IPS-18c (cell line): Measurements from ENCODE around the gene CSHL1.

Experiments used
- H3K4me3 ChIP-seq: 2 replicates; pipeline ENCODE4 v1.7.0; 2013; ENCODE audit warnings: low read depth, mild to moderate bottlenecking, low read length, moderate library complexity; ENCODE audit not compliant: insufficient read depth
- H3K9me3 ChIP-seq: one replicate; pipeline ENCODE4 v1.6.1; 2013; ENCODE audit warnings: mild to moderate bottlenecking, low read length, moderate library complexity; ENCODE audit not compliant: control insufficient read depth, insufficient read depth

The CSHL1 gene

DNA sequence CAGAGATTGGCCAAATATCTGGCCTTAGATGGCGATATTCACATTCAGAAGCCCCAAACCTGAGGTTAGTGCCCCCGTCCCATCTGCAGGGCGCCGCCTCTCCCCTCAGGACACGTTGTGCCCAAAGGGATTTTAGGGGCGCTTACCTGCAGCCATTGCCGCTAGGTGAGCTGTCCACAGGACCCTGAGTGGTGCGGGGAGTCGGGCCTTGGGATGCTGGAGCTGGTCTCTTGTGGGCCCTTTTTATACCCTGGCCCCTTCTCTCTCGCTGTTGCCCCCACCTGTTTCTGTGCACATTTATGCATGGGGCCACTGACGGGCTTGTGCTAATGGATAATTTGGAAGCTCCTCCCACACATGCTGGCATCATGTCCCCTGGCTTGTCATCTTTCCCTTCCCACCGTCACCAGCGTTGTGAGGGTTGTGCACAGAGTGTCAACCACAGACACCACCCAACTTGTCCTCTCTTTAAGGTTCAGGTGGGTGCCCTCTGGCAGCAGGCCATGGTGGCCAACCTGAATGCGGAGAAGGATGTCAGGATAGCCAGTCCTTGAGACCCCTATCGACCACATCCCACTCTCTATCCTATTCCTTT, at the start of gene CSHL1:
CSHL1 (minus strand) TSS at position 218 of the 595 bp plus-strand sequence; CDS start at position 156, 62 bp downstream.
- H3K4me3 ChIP-seq, result no peak within 1 kb of the TSS

DNA sequence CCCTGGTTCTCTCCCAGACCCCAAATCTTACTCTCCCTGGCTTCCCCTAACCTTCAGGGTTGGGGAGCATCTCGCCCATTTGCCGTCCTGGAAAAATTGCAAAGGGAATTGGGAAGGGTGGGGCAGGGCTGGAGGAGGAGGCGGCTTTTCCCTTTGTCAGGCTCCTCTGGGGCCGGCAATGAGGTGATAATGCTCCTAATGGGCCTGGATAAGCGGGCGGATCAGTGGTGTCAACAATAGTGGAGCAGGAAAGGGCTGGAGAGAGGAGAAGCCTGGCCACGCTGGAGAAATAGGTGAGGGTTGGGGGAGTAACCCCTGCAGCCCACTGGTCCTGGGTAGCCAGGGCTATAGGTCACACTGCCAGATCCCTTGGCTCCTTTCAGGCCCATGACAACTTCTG, 49.4 kb upstream of the CSHL1 start:
- peak overlapping the region; percentile 52; the same call in 1 of the 2 replicates for H3K4me3 ChIP-seq
- peaks cover 2% of the 10 kb centered on the region for H3K9me3 ChIP-seq

More for the DNA sequence above, at the start of gene CSHL1:
- no peaks in the 10 kb centered on the region for H3K9me3 ChIP-seq

DNA sequence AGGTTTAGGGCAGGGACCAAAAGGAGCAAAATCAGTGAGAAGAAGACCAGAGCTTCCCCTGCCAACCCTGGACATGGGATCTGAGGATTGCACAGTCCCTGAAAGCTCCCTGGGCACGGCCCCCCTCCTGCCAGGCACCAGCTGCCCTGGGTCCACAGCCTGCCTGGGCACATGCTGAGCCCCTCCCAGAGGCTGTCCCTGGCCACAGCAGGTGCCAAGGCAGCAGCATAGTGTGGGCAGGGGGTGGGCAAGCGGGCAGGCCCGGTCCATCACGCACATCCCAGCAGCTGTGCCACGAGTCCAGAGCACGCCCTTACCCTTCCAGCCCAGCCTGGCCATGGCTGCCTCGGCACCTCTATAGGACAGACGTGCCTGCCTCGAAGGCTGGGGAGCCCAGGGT, 48.9 kb upstream of the CSHL1 start:
- H3K4me3 ChIP-seq, result peak overlapping the region; percentile 12
- peaks cover 2% of the 10 kb centered on the region for H3K9me3 ChIP-seq

DNA sequence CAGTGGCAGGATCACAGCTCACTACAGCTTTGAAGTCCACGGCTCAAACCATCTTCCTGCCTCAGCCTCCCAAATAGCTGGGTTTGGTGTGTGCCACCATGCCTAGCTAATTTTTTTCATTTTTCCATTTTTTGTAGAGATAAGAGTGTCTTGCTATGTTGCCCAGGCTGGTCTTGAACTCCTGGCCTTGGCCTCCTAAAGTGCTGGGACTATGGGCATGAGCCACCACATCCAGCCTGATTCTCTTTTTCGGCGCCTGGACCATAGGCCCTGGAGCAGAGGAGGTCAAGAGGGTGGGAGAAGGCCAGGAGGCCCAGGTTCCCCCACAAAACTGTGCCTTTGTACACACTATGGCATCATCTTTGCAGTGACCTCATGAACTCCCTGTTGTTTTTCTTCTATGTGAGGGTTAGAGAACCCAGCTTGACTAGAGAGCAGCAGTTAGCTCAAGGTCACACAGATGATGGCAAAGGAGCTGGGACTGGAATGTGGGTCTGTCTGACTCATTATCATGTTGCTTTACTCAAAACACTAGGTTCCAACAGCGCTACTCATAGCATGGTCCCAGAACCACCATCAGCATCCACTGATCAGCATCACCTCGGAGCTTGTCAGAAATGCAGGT, 45.4 kb upstream of the CSHL1 start:
- H3K4me3 ChIP-seq, result no peak overlapping the region

DNA sequence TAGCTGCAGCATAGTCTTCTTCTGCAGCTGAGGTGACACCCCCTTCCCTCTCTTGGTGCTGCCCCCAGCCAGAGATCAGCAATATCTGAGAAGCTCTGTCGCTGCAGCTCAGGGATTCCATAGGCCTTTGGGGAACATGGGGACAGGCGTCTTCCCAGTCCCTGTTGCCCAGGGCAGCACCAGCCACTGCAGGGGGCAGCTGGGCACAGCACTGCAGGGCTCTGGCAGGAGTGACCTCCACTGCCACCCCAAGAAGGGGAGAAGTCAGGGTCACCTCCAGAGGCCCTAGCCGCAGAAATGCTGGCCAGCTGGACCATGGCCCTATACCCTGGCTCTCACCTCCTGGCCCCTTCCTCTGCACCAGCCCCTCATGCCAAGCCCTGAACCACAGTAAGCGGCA, 44.7 kb upstream of the CSHL1 start:
- H3K9me3 ChIP-seq, result peaks cover 2% of the 10 kb centered on the region
- H3K4me3 ChIP-seq, result no peak overlapping the region

More for the DNA sequence above, 45.4 kb upstream of the CSHL1 start:
- H3K9me3 ChIP-seq, result peaks cover 2% of the 10 kb centered on the region

DNA sequence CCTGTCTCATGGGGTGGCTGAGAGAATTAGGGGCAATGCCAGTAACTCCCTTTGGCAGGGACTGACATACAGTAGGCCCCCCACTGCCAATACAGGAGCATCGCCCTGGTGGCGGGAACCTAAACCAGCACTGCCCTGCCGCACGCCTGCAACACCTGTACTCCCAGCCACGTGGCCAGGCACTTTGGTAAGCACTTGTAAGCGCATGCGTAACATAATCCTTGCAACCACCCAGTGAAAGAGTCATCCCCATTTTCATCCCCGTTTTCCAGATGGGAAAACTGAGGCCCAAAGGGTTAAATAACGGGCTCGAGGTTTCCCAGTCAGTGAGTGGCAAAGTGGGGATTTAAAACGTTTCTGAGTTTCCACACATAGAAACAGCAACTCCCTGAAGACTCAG, 44.2 kb upstream of the CSHL1 start:
- Histone ChIP-seq H3K4me3 (no peak overlapping the region), H3K9me3 (peaks cover under 1% of the 10 kb centered on the region)

DNA sequence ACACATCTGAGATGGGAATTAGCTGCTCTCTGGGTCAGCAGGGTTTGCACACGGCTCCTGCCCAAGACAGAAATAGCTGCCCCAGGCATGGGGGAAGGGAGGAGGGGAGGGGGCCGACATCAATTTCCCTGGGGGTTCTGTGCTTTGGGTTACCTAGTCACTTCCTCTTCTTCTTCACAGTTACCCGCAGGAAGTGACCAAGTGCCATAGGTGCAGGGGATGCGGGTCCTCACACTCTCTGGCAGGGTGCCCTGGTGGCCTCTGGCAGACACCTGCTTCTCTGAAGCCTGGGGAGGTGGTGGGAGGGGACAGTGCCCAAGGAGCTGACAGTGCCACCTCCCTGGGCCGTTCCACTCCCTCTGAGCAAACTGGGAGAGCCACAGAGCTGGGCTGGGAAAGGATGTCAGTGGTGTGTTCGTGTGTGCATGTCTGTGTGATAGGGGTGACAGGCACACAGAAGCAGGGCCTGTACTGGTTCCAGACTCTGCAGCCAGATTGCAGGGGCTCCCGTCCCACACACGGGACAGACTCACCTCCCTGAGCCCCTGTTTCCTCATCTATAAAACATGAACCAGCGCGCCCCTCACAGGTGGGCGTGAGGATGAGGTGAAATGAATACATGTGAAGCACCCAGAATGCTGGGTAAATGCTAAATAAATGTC, 43.5 kb upstream of the CSHL1 start:
- Histone ChIP-seq H3K4me3 (no peak overlapping the region), H3K9me3 (no peaks in the 10 kb centered on the region)

DNA sequence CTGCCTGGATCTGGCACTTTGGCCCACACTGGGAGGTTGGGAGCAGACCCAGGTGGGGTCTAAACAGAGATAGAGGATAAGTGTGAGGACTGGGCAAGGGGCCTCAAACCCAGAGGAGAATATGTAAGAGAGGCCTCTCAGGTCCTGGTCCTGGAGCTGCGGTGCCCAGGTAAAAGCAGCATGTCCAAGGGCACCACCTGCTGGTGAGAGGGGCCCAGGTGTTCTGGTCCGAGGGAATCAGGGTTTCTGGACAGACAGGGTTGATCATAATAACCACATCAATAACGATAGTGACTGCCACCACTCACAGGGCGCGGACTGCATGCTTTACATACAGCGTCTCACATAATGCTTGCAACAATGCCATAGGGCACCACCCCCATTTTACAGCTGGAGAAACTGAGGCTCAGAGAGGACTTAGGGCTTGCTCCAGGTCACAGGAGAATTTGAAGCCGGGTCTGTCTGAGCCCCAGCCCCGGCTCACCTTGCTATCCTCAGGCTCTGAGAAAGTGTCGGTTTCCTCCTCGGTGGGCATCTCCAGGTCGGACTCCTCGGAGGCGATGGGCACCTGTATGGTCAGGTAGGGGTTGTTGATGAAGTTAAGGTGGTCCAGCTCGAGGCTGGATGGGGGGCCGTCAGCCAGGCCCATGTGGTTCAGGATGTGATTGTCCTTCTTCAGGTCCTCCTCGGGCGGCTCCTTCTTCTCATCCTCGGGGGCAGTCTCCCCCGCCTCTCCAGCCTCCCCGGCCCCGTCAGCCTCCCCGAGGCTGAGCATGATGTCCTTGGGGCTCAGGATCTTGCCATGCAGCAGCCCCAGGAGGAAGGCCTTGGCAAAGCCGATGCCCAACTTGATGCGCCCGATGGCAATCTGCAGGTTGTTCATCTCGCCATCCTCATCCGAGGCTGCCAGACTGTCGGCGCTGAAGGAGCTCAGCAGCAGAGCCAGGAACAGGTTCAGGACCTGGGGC, 40.2 kb upstream of the CSHL1 start:
- no peak overlapping the region for H3K4me3 ChIP-seq
- H3K9me3 ChIP-seq, result no peaks in the 10 kb centered on the region

DNA sequence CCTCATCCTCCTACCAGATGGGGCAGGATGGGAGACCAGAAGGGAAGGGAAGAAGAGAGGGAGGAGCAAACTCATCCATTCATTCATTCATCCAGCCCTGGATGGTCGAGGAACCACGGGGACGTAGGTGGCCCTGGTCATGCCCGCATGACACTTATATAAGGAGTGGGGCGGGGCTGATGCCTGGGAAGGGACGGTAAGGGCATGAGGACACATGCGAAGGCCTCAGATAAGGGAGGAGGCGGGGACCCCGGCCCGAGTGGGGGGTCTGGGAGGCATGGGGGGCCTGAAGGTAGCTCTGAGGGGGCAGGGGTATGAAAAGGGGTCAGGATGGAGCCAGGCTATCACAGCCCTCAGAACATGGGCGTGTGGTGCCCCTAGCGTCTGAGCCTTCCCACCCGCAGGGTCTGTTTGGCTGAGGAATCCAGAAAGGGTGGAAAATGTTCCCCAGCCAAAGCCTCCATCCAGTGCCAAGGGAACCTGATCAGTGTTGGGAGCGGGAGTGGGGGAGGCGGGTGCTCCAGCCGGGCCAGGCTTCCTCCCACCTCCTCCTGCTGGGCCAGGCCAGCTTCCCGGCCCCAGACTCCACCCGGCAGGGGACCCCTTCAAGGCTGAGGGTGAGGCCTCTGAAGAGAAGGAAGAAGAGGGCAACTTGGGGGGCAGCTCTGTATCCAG, 38.7 kb upstream of the CSHL1 start:
- no peaks in the 10 kb centered on the region for H3K9me3 ChIP-seq
- H3K4me3 ChIP-seq, result no peak overlapping the region

DNA sequence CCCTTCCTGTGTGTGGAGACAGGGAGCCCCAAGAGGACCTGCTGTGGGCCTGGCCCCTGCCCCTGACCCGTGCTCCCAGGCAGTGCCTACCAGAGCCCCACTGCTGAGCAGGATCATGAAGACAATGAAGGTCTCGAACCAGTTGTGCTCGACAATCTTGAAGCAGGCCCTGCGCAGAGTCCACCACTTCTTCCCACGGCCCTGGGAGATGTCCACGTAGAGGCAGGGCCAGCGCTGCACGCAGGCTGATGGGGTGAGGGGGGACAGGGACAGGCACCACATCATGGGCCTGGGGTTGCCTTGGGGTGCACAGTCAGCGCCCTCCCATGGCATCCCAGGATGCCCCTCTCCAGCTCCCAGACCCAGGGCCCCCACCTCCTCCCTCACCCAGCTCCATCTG, 37.5 kb upstream of the CSHL1 start:
- no peaks in the 10 kb centered on the region for H3K9me3 ChIP-seq
- H3K4me3 ChIP-seq, result no peak overlapping the region

DNA sequence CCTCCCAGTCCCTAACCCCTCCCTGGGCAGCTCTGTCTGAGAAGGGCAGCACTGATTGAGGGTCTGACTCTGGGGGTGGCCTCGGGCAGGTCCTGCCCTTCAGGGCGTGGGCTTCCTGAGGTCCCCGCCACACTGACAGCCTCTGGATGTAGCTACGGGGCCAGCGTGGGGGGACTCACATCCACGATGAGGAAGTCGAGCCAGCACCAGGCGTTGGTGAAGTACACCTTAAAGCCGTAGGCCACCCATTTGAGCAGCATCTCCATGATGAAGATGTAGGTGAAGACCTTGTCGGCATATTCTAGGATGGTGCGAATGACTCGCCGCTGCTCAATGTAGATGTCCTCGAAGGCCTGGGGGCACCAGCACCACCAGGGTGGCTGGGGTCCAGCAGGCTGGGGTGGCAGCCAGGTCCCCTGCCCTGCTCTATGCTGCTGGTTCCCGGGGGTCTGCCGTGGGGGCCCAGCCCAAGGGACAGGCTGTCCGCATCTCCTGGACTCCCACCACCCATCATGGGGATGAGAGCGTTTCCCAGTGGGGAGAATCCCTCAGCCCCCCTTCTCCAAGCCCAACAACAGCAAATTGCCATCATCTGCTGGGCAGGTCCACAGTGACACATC, 36.8 kb upstream of the CSHL1 start:
- no peaks in the 10 kb centered on the region for H3K9me3 ChIP-seq
- H3K4me3 ChIP-seq, result no peak overlapping the region

DNA sequence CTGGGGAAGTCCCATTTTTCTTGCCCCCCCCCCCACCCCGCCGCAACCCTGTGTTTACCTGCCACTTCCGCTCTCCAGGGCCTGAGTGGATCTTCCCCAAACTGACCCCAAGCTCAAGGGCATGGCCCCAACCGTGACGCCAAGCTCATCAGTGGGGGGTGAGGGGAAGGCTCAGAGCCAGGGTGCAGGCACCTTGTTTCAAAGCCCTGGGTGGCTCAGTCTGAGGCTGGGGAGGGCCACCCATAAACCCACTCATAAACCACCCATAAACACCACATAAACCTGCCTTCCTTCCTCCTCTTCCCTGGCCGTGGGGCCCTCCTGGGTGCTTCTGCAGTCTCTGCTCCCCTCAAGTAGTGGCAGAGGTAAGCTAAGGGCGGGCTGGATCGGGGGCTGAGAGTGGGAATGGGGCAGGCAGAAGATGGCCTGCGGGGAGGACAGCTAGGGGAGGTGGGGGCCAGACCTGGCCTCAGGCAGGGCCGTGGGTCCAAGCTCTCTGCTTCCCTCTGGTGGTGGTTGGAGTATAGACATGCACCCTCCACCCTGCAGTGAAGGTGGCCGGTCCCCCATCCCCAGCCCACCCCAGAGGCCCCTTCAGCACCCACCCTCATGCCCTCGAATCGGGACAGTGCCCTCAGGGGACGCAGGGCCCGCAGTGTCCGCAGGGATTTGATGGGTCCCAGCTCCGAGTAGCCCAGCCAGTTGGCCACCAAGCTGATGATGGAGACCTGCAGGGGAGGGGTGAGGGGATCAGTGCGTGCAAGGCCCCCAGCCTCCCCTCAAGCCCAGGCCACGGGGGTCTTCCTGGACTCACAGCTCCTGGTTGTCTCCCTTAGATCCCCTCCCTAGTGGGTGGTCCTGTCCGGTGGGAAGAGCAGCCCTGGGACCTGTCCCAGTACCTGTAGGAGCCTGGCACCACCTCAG, 35.6 kb upstream of the CSHL1 start:
- no peak overlapping the region for H3K4me3 ChIP-seq
- no peaks in the 10 kb centered on the region for H3K9me3 ChIP-seq

DNA sequence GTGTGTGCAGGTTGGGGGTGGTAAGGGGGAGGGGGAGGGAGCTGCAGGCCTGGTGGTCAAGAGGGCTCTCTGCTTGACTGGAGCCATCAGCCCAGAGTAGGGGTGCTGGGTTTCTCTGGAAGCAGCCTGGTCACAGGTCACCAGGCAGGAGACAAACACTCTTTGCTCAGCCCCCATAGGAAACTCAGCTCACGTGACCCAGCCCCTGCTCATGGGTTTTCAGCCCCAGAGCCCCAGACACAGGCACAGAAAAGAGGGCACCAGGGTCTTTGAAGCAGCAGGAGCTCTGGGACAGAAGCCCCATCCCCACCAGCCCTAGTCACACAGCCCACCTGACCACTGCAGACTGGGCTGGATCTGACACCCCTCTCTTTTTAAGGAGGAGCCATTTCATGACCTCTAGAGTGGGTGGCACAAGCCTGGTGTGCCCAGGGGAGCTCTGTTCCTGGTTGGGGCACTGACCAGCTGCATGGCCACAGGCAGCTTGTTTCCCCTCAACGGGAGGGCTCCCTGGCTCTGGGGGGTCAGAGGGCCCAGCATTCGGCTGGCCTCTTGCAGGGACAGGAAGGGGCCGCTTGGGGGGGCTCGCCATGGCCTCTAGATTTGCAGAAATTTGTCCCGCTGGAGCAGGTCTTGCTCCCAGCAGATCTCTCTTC, 34.9 kb upstream of the CSHL1 start:
- H3K4me3 ChIP-seq, result no peak overlapping the region
- H3K9me3 ChIP-seq, result peaks cover 2% of the 10 kb centered on the region

DNA sequence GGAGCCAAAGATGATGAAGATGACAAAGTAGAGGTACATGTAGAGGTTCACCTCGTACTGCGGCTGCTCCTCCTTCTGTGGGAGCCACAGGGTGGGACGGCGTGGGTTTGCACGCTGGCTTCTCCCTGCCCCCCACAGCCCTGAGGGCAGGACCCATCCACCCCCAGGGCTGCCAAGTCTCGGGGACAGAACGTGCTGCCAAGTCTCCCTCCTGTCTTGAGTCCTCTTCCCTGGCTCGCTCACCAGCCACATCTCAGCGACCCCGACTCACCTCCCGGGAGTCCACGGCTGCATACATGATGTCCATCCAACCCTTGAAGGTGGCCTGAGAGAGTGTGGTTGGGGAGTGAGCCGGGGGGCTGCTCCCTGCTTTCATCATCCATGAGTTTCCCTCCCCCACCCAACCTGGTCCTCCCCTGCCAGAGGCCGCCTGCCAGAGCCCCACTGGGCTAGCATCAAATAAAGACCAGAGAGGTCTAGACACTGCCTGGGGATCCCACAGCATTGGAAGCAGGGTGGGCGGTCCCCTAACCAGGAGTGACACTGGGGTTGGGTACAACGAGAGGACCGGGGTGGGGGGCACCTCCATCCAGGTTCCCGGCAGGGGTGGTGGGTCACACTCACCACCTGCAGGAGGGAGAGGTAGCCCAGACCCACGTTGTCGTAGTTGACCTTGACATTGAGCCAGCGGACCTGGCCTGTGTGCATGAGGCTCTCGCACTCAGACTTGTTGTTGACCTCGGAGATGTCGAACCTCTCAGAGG, 33.9 kb upstream of the CSHL1 start:
- peaks cover 2% of the 10 kb centered on the region for H3K9me3 ChIP-seq
- H3K4me3 ChIP-seq, result no peak overlapping the region

DNA sequence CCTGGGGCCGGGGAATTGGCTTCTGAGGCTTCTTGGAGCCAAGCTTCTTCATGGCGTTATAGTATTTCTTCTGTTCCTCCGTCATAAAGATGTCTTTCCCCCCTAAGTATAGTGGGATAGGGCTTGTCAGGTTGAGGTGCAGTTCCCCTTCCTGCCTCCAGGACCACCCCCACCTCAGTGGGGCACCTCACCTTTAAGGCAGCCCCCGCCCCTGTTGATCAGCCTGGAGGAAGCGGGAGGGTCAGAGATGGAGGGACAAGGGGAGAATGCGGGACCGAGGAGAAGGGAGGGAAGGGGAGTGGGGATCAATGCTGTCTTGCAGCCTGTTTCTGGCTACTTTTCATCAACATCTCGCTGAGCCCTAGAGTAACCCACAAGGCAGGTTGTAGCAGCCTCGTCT, 32.7 kb upstream of the CSHL1 start:
- Histone ChIP-seq H3K9me3 (peaks cover 2% of the 10 kb centered on the region), H3K4me3 (no peak overlapping the region)
